K562 (cell line): ENCODE data around the gene OTOA.

Experiments
- ELF1 ChIP-seq: fragments of 200-800 bp; sonication (Bioruptor generic); IDR thresholded peaks from 2 replicates; pipeline ENCODE4 v1.6.1; 2016; ENCODE audit warnings: missing genetic modification characterization, missing compliant biosample characterization
- EZH2 ChIP-seq: IDR thresholded peaks from 2 replicates; pipeline ENCODE4 v1.6.1; 2012; ENCODE audit warnings: low read depth, mild to moderate bottlenecking, inconsistent platforms, low read length, borderline replicate concordance
- JUND ChIP-seq, 2 experiments: IDR thresholded peaks; 2 replicates in 1 of 2; 3 replicates in 1 of 2; pipeline ENCODE4 v1.6.1; 2011; ENCODE audit warnings: borderline replicate concordance in 2 of 2, low read depth in 2 of 2, low read length in 2 of 2, improper control_type of control experiment in 1 of 2, missing biosample characterization in 1 of 2, missing genetic modification characterization in 1 of 2, missing genetic modification reagents in 1 of 2
- POLR2AphosphoS5 ChIP-seq: IDR thresholded peaks from 2 replicates; pipeline ENCODE4 v1.6.1; 2011; ENCODE audit warnings: mild to moderate bottlenecking, low read depth, low read length, moderate library complexity; ENCODE audit not compliant: control insufficient read depth, insufficient read depth
- ZNF140 ChIP-seq: fragments of 250-450 bp; sonication (Bioruptor Pico); IDR thresholded peaks from 2 replicates; pipeline ENCODE4 v1.8.0; 2021; ENCODE audit warnings: moderate library complexity, mild to moderate bottlenecking, inconsistent platforms
- ZNF23 ChIP-seq: fragments of 250-450 bp; sonication (Bioruptor Pico); IDR thresholded peaks from 2 replicates; pipeline ENCODE4 v1.4.0; 2020; ENCODE audit warnings: mild to moderate bottlenecking
- TF ChIP-seq, protein P1 (sequence below), 2 experiments: IDR thresholded peaks; 2 replicates each; pipeline ENCODE4 v1.6.1; 2012; ENCODE audit warnings: improper control_type of control experiment in 2 of 2, low read depth in 2 of 2, low read length in 2 of 2, borderline replicate concordance in 1 of 2
- TF ChIP-seq, protein P2 (sequence below), 3 experiments: IDR thresholded peaks in 2 of 3; conservative IDR thresholded peaks in 1 of 3; 2 replicates each; pipeline ENCODE4 v1.5.1; 2011 to 2012; ENCODE audit warnings: low read length in 3 of 3, mild to moderate bottlenecking in 3 of 3, control low read depth in 2 of 3, improper control_type of control experiment in 1 of 3, inconsistent platforms in 1 of 3, low read depth in 1 of 3, mixed read lengths in 1 of 3, moderate library complexity in 1 of 3; ENCODE audit not compliant: insufficient read depth in 2 of 3
- TF ChIP-seq, protein P3 (sequence below), 2 experiments: fragments of 450-650 bp; IDR thresholded peaks; 2 replicates each; pipeline ENCODE4 v1.6.1; 2016
- TF ChIP-seq, protein P4 (sequence below): fragments of 450-650 bp; formaldehyde crosslinking; IDR thresholded peaks from 2 replicates; pipeline ENCODE4 v1.4.0; 2020; ENCODE audit warnings: mild to moderate bottlenecking, mixed read lengths
- TF ChIP-seq, protein P5 (sequence below), 2 experiments: fragments of 450-650 bp; IDR thresholded peaks; 2 replicates each; pipeline ENCODE4 v1.6.1; 2018; ENCODE audit warnings: mild to moderate bottlenecking in 2 of 2, low read depth in 1 of 2; ENCODE audit not compliant: partially characterized antibody in 2 of 2

DNA sequence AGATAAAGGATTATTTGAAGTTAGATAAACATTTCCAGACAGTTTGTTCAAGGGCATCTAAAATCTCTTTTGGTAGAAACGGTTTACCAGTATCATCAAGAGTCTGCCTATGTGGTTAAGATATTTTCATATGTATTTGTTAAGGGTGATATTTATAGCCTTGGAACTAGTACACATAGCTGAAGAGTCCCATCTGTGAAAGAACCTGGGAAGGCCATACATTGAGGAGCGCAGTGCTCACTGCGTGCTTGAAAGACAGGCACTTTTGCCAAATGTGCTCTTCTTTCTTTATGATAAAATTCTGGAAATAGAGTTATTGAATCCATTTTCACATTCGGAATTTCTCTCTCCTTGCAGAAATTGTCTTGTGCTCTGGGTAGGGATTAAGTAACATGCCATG, 19.1 kb upstream of the OTOA start:
- TF ChIP-seq, protein P1, sequence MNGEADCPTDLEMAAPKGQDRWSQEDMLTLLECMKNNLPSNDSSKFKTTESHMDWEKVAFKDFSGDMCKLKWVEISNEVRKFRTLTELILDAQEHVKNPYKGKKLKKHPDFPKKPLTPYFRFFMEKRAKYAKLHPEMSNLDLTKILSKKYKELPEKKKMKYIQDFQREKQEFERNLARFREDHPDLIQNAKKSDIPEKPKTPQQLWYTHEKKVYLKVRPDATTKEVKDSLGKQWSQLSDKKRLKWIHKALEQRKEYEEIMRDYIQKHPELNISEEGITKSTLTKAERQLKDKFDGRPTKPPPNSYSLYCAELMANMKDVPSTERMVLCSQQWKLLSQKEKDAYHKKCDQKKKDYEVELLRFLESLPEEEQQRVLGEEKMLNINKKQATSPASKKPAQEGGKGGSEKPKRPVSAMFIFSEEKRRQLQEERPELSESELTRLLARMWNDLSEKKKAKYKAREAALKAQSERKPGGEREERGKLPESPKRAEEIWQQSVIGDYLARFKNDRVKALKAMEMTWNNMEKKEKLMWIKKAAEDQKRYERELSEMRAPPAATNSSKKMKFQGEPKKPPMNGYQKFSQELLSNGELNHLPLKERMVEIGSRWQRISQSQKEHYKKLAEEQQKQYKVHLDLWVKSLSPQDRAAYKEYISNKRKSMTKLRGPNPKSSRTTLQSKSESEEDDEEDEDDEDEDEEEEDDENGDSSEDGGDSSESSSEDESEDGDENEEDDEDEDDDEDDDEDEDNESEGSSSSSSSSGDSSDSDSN (IDR thresholded peaks at IDR 0.05; ENCODE audit: borderline replicate concordance in 1 of 2, low read depth in 2 of 2, low read length in 2 of 2): no peak
- TF ChIP-seq, protein P2, sequence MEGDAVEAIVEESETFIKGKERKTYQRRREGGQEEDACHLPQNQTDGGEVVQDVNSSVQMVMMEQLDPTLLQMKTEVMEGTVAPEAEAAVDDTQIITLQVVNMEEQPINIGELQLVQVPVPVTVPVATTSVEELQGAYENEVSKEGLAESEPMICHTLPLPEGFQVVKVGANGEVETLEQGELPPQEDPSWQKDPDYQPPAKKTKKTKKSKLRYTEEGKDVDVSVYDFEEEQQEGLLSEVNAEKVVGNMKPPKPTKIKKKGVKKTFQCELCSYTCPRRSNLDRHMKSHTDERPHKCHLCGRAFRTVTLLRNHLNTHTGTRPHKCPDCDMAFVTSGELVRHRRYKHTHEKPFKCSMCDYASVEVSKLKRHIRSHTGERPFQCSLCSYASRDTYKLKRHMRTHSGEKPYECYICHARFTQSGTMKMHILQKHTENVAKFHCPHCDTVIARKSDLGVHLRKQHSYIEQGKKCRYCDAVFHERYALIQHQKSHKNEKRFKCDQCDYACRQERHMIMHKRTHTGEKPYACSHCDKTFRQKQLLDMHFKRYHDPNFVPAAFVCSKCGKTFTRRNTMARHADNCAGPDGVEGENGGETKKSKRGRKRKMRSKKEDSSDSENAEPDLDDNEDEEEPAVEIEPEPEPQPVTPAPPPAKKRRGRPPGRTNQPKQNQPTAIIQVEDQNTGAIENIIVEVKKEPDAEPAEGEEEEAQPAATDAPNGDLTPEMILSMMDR (IDR thresholded peaks at IDR 0.05 in 2 of 3, conservative IDR thresholded peaks at IDR 0.05 in 1 of 3; ENCODE audit: insufficient read depth in 2 of 3, low read depth in 1 of 3, low read length in 3 of 3): no peak
- TF ChIP-seq, protein P3, sequence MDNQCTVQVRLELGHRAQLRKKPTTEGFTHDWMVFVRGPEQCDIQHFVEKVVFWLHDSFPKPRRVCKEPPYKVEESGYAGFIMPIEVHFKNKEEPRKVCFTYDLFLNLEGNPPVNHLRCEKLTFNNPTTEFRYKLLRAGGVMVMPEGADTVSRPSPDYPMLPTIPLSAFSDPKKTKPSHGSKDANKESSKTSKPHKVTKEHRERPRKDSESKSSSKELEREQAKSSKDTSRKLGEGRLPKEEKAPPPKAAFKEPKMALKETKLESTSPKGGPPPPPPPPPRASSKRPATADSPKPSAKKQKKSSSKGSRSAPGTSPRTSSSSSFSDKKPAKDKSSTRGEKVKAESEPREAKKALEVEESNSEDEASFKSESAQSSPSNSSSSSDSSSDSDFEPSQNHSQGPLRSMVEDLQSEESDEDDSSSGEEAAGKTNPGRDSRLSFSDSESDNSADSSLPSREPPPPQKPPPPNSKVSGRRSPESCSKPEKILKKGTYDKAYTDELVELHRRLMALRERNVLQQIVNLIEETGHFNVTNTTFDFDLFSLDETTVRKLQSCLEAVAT (IDR thresholded peaks at IDR 0.05): no peak
- TF ChIP-seq JUND (IDR thresholded peaks at IDR 0.05; ENCODE audit: borderline replicate concordance, low read depth, low read length) (no peak), JUND (tag; IDR thresholded peaks at IDR 0.05; ENCODE audit: borderline replicate concordance, low read depth, low read length) (no peak), ZNF140 (CRISPR knock-in tag) (no peak), ELF1 (tag) (no peak), POLR2AphosphoS5 (no peak), EZH2 (no peak), ZNF23 (CRISPR knock-in tag) (no peak)
- TF ChIP-seq, protein P4, sequence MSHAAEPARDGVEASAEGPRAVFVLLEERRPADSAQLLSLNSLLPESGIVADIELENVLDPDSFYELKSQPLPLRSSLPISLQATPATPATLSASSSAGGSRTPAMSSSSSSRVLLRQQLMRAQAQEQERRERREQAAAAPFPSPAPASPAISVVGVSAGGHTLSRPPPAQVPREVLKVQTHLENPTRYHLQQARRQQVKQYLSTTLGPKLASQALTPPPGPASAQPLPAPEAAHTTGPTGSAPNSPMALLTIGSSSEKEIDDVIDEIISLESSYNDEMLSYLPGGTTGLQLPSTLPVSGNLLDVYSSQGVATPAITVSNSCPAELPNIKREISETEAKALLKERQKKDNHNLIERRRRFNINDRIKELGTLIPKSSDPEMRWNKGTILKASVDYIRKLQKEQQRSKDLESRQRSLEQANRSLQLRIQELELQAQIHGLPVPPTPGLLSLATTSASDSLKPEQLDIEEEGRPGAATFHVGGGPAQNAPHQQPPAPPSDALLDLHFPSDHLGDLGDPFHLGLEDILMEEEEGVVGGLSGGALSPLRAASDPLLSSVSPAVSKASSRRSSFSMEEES: no peak
- TF ChIP-seq, protein P5, sequence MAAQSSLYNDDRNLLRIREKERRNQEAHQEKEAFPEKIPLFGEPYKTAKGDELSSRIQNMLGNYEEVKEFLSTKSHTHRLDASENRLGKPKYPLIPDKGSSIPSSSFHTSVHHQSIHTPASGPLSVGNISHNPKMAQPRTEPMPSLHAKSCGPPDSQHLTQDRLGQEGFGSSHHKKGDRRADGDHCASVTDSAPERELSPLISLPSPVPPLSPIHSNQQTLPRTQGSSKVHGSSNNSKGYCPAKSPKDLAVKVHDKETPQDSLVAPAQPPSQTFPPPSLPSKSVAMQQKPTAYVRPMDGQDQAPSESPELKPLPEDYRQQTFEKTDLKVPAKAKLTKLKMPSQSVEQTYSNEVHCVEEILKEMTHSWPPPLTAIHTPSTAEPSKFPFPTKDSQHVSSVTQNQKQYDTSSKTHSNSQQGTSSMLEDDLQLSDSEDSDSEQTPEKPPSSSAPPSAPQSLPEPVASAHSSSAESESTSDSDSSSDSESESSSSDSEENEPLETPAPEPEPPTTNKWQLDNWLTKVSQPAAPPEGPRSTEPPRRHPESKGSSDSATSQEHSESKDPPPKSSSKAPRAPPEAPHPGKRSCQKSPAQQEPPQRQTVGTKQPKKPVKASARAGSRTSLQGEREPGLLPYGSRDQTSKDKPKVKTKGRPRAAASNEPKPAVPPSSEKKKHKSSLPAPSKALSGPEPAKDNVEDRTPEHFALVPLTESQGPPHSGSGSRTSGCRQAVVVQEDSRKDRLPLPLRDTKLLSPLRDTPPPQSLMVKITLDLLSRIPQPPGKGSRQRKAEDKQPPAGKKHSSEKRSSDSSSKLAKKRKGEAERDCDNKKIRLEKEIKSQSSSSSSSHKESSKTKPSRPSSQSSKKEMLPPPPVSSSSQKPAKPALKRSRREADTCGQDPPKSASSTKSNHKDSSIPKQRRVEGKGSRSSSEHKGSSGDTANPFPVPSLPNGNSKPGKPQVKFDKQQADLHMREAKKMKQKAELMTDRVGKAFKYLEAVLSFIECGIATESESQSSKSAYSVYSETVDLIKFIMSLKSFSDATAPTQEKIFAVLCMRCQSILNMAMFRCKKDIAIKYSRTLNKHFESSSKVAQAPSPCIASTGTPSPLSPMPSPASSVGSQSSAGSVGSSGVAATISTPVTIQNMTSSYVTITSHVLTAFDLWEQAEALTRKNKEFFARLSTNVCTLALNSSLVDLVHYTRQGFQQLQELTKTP (IDR thresholded peaks at IDR 0.05; ENCODE audit: low read depth in 1 of 2, partially characterized antibody in 2 of 2): no peak
